ENCODE results near the gene MYL6B.

MYL6B gene

GRCh38 chr12:56164345-56164729, 11.9 kb downstream of the MYL6B start:
- H3K4me3 ChIP-seq (ENCODE audit: insufficient read length, low read depth): no peak overlapping the region
- TF ChIP-seq YY1 (IDR thresholded peaks at IDR 0.05; ENCODE audit: insufficient read depth, insufficient read length) (no peak), ZNF274 (IDR thresholded peaks at IDR 0.05; ENCODE audit: low read depth, low read length) (no peak), SUZ12 (IDR thresholded peaks at IDR 0.05; ENCODE audit: extremely low read depth, insufficient read depth, insufficient read length) (no peak)
- H3K27me3 ChIP-seq (ENCODE audit: insufficient read depth, insufficient read length): no peaks in the 10 kb centered on the region
- peaks cover 83% of the 10 kb centered on the region for H3K36me3 ChIP-seq (ENCODE audit: insufficient read depth, insufficient read length, low read length)
- H3K9me3 ChIP-seq (ENCODE audit: insufficient read depth, low read length): no peaks in the 10 kb centered on the region
- DNase-seq (ENCODE audit: low read depth, low spot score): no peak
- H3K4me1 ChIP-seq (ENCODE audit: insufficient read depth, insufficient read length): peaks cover 8% of the 10 kb centered on the region
- H3K9ac ChIP-seq (ENCODE audit: insufficient read length, low read depth): no peak overlapping the region

- TF ChIP-seq ZNF274 (IDR thresholded peaks at IDR 0.05; ENCODE audit: low read depth, low read length) (no peak), SUZ12 (IDR thresholded peaks at IDR 0.05; ENCODE audit: extremely low read depth, insufficient read depth, insufficient read length) (no peak), YY1 (IDR thresholded peaks at IDR 0.05; ENCODE audit: insufficient read depth, insufficient read length) (no peak)
- no peak for DNase-seq (ENCODE audit: low read depth, low spot score)
- H3K36me3 ChIP-seq (ENCODE audit: insufficient read depth, insufficient read length, low read length): peaks cover 83% of the 10 kb centered on the region
- H3K4me3 ChIP-seq (ENCODE audit: insufficient read length, low read depth): no peak overlapping the region
- no peak overlapping the region for H3K9ac ChIP-seq (ENCODE audit: insufficient read length, low read depth)
- H3K4me1 ChIP-seq (ENCODE audit: insufficient read depth, insufficient read length): peaks cover 8% of the 10 kb centered on the region
- no peaks in the 10 kb centered on the region for H3K27me3 ChIP-seq (ENCODE audit: insufficient read depth, insufficient read length)
- no peaks in the 10 kb centered on the region for H3K9me3 ChIP-seq (ENCODE audit: insufficient read depth, low read length)
Observed at GRCh38 chr12:56165369-56165768, 13.0 kb downstream of the MYL6B start.

GRCh38 chr12:56169229-56169759, 16.9 kb downstream of the MYL6B start:
- no peaks in the 10 kb centered on the region for H3K9me3 ChIP-seq (ENCODE audit: insufficient read depth, low read length)
- H3K9ac ChIP-seq (ENCODE audit: insufficient read length, low read depth): no peak overlapping the region
- H3K4me1 ChIP-seq (ENCODE audit: insufficient read depth, insufficient read length): no peaks in the 10 kb centered on the region
- peaks cover 82% of the 10 kb centered on the region for H3K36me3 ChIP-seq (ENCODE audit: insufficient read depth, insufficient read length, low read length)
- no peak overlapping the region for H3K4me3 ChIP-seq (ENCODE audit: insufficient read length, low read depth)
- H3K27me3 ChIP-seq (ENCODE audit: insufficient read depth, insufficient read length): no peaks in the 10 kb centered on the region
- TF ChIP-seq YY1 (IDR thresholded peaks at IDR 0.05; ENCODE audit: insufficient read depth, insufficient read length): no peak
- TF ChIP-seq ZNF274 (IDR thresholded peaks at IDR 0.05; ENCODE audit: low read depth, low read length): no peak
- TF ChIP-seq SUZ12 (IDR thresholded peaks at IDR 0.05; ENCODE audit: extremely low read depth, insufficient read depth, insufficient read length): no peak
- no peak for DNase-seq (ENCODE audit: low read depth, low spot score)

- Histone ChIP-seq H3K27me3 (ENCODE audit: insufficient read depth, insufficient read length) (no peaks in the 10 kb centered on the region), H3K4me1 (ENCODE audit: insufficient read depth, insufficient read length) (no peaks in the 10 kb centered on the region), H3K9me3 (ENCODE audit: insufficient read depth, low read length) (no peaks in the 10 kb centered on the region), H3K4me3 (ENCODE audit: insufficient read length, low read depth) (no peak overlapping the region), H3K9ac (ENCODE audit: insufficient read length, low read depth) (no peak overlapping the region), H3K36me3 (ENCODE audit: insufficient read depth, insufficient read length, low read length) (peaks cover 85% of the 10 kb centered on the region)
- DNase-seq (ENCODE audit: low read depth, low spot score): no peak
- no peak for TF ChIP-seq YY1 (IDR thresholded peaks at IDR 0.05; ENCODE audit: insufficient read depth, insufficient read length)
- TF ChIP-seq ZNF274 (IDR thresholded peaks at IDR 0.05; ENCODE audit: low read depth, low read length): no peak
- no peak for TF ChIP-seq SUZ12 (IDR thresholded peaks at IDR 0.05; ENCODE audit: extremely low read depth, insufficient read depth, insufficient read length)
Observed at GRCh38 chr12:56172839-56173238, 20.5 kb downstream of the MYL6B start.

- Histone ChIP-seq H3K9ac (ENCODE audit: insufficient read length, low read depth) (no peak overlapping the region), H3K4me3 (ENCODE audit: insufficient read length, low read depth) (no peak overlapping the region), H3K36me3 (ENCODE audit: insufficient read depth, insufficient read length, low read length) (peaks cover 81% of the 10 kb centered on the region), H3K27me3 (ENCODE audit: insufficient read depth, insufficient read length) (no peaks in the 10 kb centered on the region), H3K4me1 (ENCODE audit: insufficient read depth, insufficient read length) (no peaks in the 10 kb centered on the region), H3K9me3 (ENCODE audit: insufficient read depth, low read length) (no peaks in the 10 kb centered on the region)
- no peak for DNase-seq (ENCODE audit: low read depth, low spot score)
- no peak for TF ChIP-seq YY1 (IDR thresholded peaks at IDR 0.05; ENCODE audit: insufficient read depth, insufficient read length)
- TF ChIP-seq ZNF274 (IDR thresholded peaks at IDR 0.05; ENCODE audit: low read depth, low read length): no peak
- no peak for TF ChIP-seq SUZ12 (IDR thresholded peaks at IDR 0.05; ENCODE audit: extremely low read depth, insufficient read depth, insufficient read length)
Observed at GRCh38 chr12:56178347-56178746, 26.0 kb downstream of the MYL6B start.

GRCh38 chr12:56186957-56187356, 34.6 kb downstream of the MYL6B start:
- no peak overlapping the region for H3K9ac ChIP-seq (ENCODE audit: insufficient read length, low read depth)
- H3K4me3 ChIP-seq (ENCODE audit: insufficient read length, low read depth): no peak overlapping the region
- H3K4me1 ChIP-seq (ENCODE audit: insufficient read depth, insufficient read length): no peaks in the 10 kb centered on the region
- peaks cover 45% of the 10 kb centered on the region for H3K36me3 ChIP-seq (ENCODE audit: insufficient read depth, insufficient read length, low read length)
- no peaks in the 10 kb centered on the region for H3K9me3 ChIP-seq (ENCODE audit: insufficient read depth, low read length)
- no peak for DNase-seq (ENCODE audit: low read depth, low spot score)
- TF ChIP-seq SUZ12 (IDR thresholded peaks at IDR 0.05; ENCODE audit: extremely low read depth, insufficient read depth, insufficient read length) (no peak), ZNF274 (IDR thresholded peaks at IDR 0.05; ENCODE audit: low read depth, low read length) (no peak), YY1 (IDR thresholded peaks at IDR 0.05; ENCODE audit: insufficient read depth, insufficient read length) (no peak)
- H3K27me3 ChIP-seq (ENCODE audit: insufficient read depth, insufficient read length): no peaks in the 10 kb centered on the region

GRCh38 chr12:56188131-56188777, 35.9 kb downstream of the MYL6B start:
- no peaks in the 10 kb centered on the region for H3K9me3 ChIP-seq (ENCODE audit: insufficient read depth, low read length)
- H3K9ac ChIP-seq (ENCODE audit: insufficient read length, low read depth): peak overlapping the region; percentile 91
- no peaks in the 10 kb centered on the region for H3K27me3 ChIP-seq (ENCODE audit: insufficient read depth, insufficient read length)
- TF ChIP-seq ZNF274 (IDR thresholded peaks at IDR 0.05; ENCODE audit: low read depth, low read length) (no peak), YY1 (IDR thresholded peaks at IDR 0.05; ENCODE audit: insufficient read depth, insufficient read length) (no peak), SUZ12 (IDR thresholded peaks at IDR 0.05; ENCODE audit: extremely low read depth, insufficient read depth, insufficient read length) (no peak)
- H3K4me3 ChIP-seq (ENCODE audit: insufficient read length, low read depth): peak overlapping the region; percentile 76
- no peaks in the 10 kb centered on the region for H3K4me1 ChIP-seq (ENCODE audit: insufficient read depth, insufficient read length)
- no peak for DNase-seq (ENCODE audit: low read depth, low spot score)
- peaks cover 34% of the 10 kb centered on the region for H3K36me3 ChIP-seq (ENCODE audit: insufficient read depth, insufficient read length, low read length)

All from NT2/D1 (cell line).